Upper lobe of right lung (tissue), 1 donor: ENCODE results near the gene TMEM178B. TPM values are rescaled to one million over a fixed set of nuclear protein-coding genes. Genes with fewer than 3 reads are reported as not detected.

Experiments used
- ATAC-seq: fragments of 200-7000 bp; cut with Tn5 transposase; one replicate; pipeline ENCODE4 v1.9.1; 2020; ENCODE audit warnings: mild to moderate bottlenecking, moderate library complexity
- DNase-seq: peaks from one replicate; pipeline ENCODE4 v3.0.0-alpha.2; 2020
- H3K27ac ChIP-seq: fragments of 200-600 bp; one replicate; pipeline ENCODE4 v1.8.0; 2022
- H3K27me3 ChIP-seq: fragments of 200-600 bp; one replicate; pipeline ENCODE4 v1.8.0; 2022; ENCODE audit warnings: mild to moderate bottlenecking
- H3K36me3 ChIP-seq: fragments of 200-600 bp; one replicate; pipeline ENCODE4 v1.8.0; 2022
- H3K4me1 ChIP-seq: fragments of 200-600 bp; one replicate; pipeline ENCODE4 v1.8.0; 2022
- H3K4me3 ChIP-seq: fragments of 200-600 bp; one replicate; pipeline ENCODE4 v1.8.0; 2022; ENCODE audit warnings: mild to moderate bottlenecking
- H3K9me3 ChIP-seq: fragments of 200-600 bp; one replicate; pipeline ENCODE4 v1.8.0; 2022
- CTCF ChIP-seq: fragments of 200-600 bp; IDR thresholded peaks from one replicate; pipeline ENCODE4 v1.8.0; 2022; ENCODE audit warnings: antibody characterized with exemption
- intact Hi-C: fragments of 100-400 bp; cut with DNase I; formaldehyde crosslinking; loops from one replicate; pipeline ENCODE4 v1.11.0; 2022
- total RNA-seq: library from RNA; stranded (reverse); fragmentation: NEBNext Ultra II Directional; extraction: Animal tissue kit (Norgen Biotek cat#: 25700); gene quantifications from one replicate; pipeline ENCODE4 v1.2.1, GENCODE V29; 2021
- donor health status: DM: no; HTN: yes; CAD: no; lungs with severe emphysema.

TMEM178B gene
- total RNA-seq, 1 donor from 2014 or later = 1.4 TPM

DNA sequence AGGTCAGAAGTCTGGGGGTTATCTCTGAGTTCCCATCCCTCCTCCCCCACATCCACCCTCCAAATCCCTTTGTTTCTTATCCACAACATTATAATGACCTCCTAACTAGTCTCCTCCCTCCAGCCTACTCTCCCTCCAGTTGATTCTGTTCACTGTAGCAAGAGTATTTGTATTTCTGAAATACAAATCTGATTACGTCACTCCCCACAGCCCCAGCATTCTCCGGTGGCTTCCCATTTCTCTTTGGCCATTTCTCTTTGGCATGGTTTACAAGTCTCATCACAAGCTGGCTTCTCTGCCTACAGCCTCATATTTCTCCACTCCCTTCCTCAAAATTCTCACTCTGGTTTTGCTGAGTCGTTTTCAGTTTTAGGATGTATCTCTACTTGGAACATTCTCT lies 34.5 kb upstream of the TMEM178B start:
- no peak overlapping the region for H3K27ac ChIP-seq
- ATAC-seq (no peak), DNase-seq (no peak)
- TF ChIP-seq CTCF = no peak
- no peaks in the 10 kb centered on the region for H3K9me3 ChIP-seq
- no peaks in the 10 kb centered on the region for H3K27me3 ChIP-seq
- no peaks in the 10 kb centered on the region for H3K4me1 ChIP-seq
- no peak overlapping the region for H3K4me3 ChIP-seq
- no peaks in the 10 kb centered on the region for H3K36me3 ChIP-seq
- intact Hi-C loops = no loop called here

DNA sequence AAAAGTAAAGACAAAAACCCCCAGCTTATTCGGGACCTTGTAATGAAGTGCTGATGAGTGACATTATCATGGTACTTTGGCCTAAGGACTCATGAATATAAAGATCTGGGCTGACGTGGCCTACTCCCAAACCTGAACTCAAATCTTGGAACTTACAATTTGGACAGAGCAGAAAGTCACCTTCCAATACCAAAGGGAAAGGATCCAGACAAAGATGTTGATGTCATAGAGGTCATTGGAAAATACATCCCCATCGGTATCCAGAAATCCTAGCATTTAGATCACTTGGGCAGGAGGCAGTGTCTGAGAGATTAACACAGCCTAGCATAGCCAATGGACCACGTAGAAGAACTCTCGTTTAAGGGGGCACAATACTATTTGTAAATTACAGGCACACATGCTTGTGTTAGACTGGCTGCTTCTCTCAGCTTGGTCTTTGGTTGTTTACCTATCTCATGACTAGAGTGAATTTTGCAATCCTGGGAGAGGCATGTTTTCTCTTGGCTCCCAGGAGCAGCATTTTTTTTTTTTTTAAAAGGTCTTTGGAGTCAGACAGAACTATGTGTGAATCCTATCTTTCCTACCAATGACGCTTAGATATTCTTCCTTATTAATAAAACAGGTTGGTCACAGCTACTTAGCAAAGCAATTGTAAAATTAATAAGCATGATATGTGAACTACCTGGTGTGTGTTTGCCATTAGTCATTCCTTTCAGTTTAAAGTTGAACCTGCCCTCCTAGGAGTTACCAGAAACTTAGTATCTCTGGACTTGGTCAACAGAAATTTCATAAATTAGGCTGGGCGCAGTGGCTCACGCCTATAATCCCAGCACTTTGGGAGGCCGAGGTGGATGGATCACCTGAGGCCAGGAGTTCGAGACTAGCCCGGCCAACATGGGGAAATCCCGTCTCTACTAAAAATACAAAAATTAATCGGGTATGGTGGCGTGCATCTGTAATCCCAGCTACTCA lies 31.4 kb upstream of the TMEM178B start:
- Histone ChIP-seq H3K36me3 (no peaks in the 10 kb centered on the region), H3K4me1 (no peaks in the 10 kb centered on the region), H3K27me3 (no peaks in the 10 kb centered on the region), H3K27ac (no peak overlapping the region), H3K4me3 (no peak overlapping the region), H3K9me3 (no peaks in the 10 kb centered on the region)
- no peak for TF ChIP-seq CTCF
- intact Hi-C loops = no loop called here
- ATAC-seq (no peak), DNase-seq (no peak)

- H3K4me3 ChIP-seq = no peak overlapping the region
- no peaks in the 10 kb centered on the region for H3K9me3 ChIP-seq
- intact Hi-C loops = no loop called here
- no peak for ATAC-seq
- H3K27ac ChIP-seq = no peak overlapping the region
- DNase-seq = no peak
- H3K27me3 ChIP-seq = no peaks in the 10 kb centered on the region
- no peaks in the 10 kb centered on the region for H3K36me3 ChIP-seq
- TF ChIP-seq CTCF = no peak
- H3K4me1 ChIP-seq = no peaks in the 10 kb centered on the region
These were observed 30.2 kb upstream of the TMEM178B start for GRCh38 chr7:141043616-141044015.

DNA sequence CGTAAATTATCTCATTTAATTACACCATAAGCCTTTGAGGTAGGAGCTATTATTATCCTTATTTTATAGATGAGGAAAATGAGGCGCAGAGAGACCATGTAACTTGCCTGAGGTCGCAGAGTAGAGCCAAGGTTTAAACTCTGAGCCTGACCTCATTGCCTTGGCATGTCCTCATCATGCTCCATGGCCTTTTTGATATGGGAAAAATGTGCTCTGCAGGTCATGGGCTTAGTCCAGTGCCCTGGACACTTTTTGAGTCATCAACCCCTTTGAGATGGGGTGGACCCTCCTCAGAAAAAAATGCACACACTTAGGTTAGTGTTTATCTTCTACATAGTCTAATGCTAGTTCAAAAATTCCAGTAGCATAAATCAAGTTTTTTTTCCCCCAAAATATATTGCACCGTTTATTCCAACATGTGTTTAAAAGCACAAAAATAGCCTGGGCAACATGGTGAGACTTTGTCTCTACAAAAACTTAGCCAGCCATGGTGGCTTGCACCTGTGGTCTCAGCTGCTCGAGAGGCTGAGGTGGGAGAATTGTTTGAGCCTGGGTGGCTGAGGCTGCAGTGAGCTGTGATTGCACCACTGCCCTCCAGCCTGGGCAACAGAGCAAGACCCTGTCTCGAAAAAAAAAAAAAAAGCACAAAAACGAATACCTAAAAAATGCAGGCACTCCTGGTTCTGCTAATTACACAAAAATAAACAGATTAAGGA lies 28.6 kb upstream of the TMEM178B start:
- TF ChIP-seq CTCF = no peak
- Histone ChIP-seq H3K4me3 (no peak overlapping the region), H3K27ac (no peak overlapping the region), H3K36me3 (no peaks in the 10 kb centered on the region), H3K9me3 (no peaks in the 10 kb centered on the region), H3K4me1 (no peaks in the 10 kb centered on the region), H3K27me3 (no peaks in the 10 kb centered on the region)
- intact Hi-C loops = no loop called here
- ATAC-seq = no peak
- DNase-seq = no peak

DNA sequence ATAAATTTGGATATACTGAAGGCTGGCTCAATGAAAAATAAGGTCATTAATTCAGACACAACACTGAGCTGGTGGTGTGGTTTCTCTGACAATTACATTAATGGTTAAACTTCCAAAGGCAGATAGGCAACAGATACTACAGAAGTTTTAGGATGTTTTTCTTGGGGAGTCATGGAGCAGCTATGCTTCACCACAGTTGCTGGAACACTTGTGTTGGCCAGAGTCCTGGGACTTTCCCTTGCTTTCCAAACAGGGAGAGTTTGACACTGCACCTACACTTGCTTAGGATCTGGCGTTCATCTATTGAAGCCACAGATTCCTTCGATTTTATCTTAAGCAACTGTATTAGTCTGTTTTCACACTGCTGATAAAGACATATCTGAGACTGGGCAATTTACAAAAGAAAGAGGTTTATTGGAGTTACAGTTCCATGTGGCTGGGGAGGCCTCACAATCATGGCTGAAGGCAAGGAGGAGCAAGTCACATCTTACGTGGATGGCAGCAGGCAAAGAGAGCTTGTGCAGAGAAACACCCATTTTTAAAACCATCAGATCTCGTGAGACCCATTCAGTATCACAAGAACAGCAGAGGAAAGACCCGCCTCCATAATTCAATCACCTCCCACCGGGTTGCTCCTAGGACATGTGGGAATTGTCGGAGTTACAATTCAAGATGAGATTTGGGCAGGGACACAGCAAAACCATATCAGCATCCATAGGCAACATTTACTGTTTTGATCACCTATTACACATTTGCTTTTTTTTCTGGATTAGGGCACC lies 27.8 kb upstream of the TMEM178B start:
- H3K9me3 ChIP-seq = no peaks in the 10 kb centered on the region
- no peaks in the 10 kb centered on the region for H3K27me3 ChIP-seq
- H3K4me3 ChIP-seq = no peak overlapping the region
- intact Hi-C loops = no loop called here
- no peaks in the 10 kb centered on the region for H3K36me3 ChIP-seq
- ATAC-seq = no peak
- TF ChIP-seq CTCF = no peak
- no peaks in the 10 kb centered on the region for H3K4me1 ChIP-seq
- DNase-seq = no peak
- H3K27ac ChIP-seq = no peak overlapping the region
